ENCODE measurements around the gene LIPG. TPM values are rescaled to one million over a fixed set of nuclear protein-coding genes. Genes with fewer than 3 reads are reported as not detected.

The LIPG gene
- polyA plus RNA-seq, 4 donors, result 1.9 to 33.0 (median 17.8) TPM

DNA sequence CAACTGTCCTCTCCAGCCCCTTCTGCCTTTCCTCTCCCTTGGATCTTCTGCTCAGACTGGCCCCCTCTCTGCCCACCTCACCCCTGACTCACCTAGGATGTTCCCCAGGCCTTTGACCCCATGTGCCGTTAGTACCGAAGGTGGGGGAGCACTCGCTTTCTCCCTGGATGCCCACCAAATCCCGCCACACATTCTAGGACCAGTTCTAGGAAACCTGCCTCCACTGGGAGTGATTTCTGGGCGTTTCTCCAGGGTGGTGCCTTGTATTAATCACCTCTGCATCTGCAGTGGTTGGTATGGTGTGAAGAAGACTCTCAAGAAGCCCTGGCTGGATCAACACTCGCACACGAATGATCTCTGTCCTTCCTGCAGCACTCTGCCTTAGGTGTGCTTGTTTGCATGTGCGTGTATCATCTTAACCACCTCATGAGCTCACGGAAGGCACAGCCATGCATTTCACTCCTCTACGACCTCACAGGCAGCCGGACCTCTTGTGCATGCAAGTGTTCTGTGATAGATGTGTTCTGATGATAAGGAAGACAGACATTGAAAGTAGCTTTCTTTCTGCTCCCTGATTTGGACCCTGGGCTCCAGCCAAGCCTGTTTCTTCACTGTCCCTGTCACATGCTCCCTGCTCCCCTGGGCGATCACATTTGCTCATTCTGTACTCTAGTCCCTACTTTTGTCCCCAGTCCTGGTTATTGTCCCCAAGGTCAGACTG, 69.4 kb downstream of the LIPG start:
- Histone ChIP-seq H3K9me3 (ENCODE audit: control insufficient read depth in 2 of 2, insufficient read depth in 1 of 2, low read depth in 1 of 2, low read length in 1 of 2) (no peaks in the 10 kb centered on the region), H3K27me3 (ENCODE audit: control insufficient read depth in 3 of 3, insufficient read depth in 3 of 3, low read length in 3 of 3) (no peaks in the 10 kb centered on the region), H3K4me3 (ENCODE audit: low read depth in 1 of 3, low read length in 3 of 3) (no peak overlapping the region), H3K4me1 (ENCODE audit: control insufficient read depth in 3 of 3, insufficient read depth in 2 of 3, low read depth in 1 of 3, low read length in 2 of 3) (peaks cover 6 to 42% (median 12%) of the 10 kb centered on the region in 3 donors), H3K36me3 (ENCODE audit: control insufficient read depth in 3 of 3, insufficient read depth in 2 of 3, low read depth in 1 of 3, low read length in 3 of 3) (no peaks in the 10 kb centered on the region), H3K27ac (ENCODE audit: low read depth in 1 of 3, low read length in 2 of 3) (no peak overlapping the region)
- 81 to 87% (median 83%) methylated on average over 12 of the region's 12 CpGs for WGBS, 3 donors
- FAIRE-seq (no peak), DNase-seq (no peak)

DNA sequence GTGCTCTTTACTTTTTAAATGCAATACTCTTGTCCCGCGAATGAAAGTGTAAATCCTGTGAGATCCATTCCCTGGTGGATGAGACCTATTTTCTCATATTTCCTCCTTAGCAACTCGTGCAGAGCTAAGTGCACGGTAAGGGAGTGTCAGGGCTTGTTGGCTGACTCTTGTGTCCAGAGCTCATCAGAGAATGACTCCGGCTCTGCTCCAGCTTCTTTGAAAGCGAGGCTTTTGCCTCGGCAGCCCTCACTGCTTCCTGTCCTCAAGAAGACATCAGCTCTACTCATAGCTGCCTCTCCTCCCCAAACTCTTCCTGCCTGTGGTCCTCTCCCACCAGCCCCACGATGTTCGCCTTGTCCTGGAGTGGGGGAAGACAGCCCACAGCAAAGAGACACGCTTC, 70.7 kb downstream of the LIPG start:
- 59 to 81% (median 75%) methylated on average over 10 of the region's 10 CpGs for WGBS, 3 donors
- Histone ChIP-seq H3K9me3 (ENCODE audit: control insufficient read depth in 2 of 2, insufficient read depth in 1 of 2, low read depth in 1 of 2, low read length in 1 of 2) (peaks cover 0 to 3% of the 10 kb centered on the region in 2 donors), H3K4me1 (ENCODE audit: control insufficient read depth in 3 of 3, insufficient read depth in 2 of 3, low read depth in 1 of 3, low read length in 2 of 3) (peaks cover 6 to 35% (median 12%) of the 10 kb centered on the region in 3 donors), H3K27ac (ENCODE audit: low read depth in 1 of 3, low read length in 2 of 3) (no peak overlapping the region), H3K36me3 (ENCODE audit: control insufficient read depth in 3 of 3, insufficient read depth in 2 of 3, low read depth in 1 of 3, low read length in 3 of 3) (no peaks in the 10 kb centered on the region), H3K4me3 (ENCODE audit: low read depth in 1 of 3, low read length in 3 of 3) (no peak overlapping the region), H3K27me3 (ENCODE audit: control insufficient read depth in 3 of 3, insufficient read depth in 3 of 3, low read length in 3 of 3) (no peaks in the 10 kb centered on the region)
- DNase-seq (no peak), FAIRE-seq (no peak)

- Histone ChIP-seq H3K9me3 (ENCODE audit: control insufficient read depth in 2 of 2, insufficient read depth in 1 of 2, low read depth in 1 of 2, low read length in 1 of 2) (peaks cover 0 to 3% of the 10 kb centered on the region in 2 donors), H3K36me3 (ENCODE audit: control insufficient read depth in 3 of 3, insufficient read depth in 2 of 3, low read depth in 1 of 3, low read length in 3 of 3) (no peaks in the 10 kb centered on the region), H3K27ac (ENCODE audit: low read depth in 1 of 3, low read length in 2 of 3) (peak overlapping the region in 2 of 3 donors; percentile 32 to 73), H3K27me3 (ENCODE audit: control insufficient read depth in 3 of 3, insufficient read depth in 3 of 3, low read length in 3 of 3) (no peaks in the 10 kb centered on the region), H3K4me3 (ENCODE audit: low read depth in 1 of 3, low read length in 3 of 3) (no peak overlapping the region), H3K4me1 (ENCODE audit: control insufficient read depth in 3 of 3, insufficient read depth in 2 of 3, low read depth in 1 of 3, low read length in 2 of 3) (peaks cover 0 to 34% (median 2%) of the 10 kb centered on the region in 3 donors)
- WGBS, 3 donors, result 38 to 63% (median 43%) methylated on average over 4 of the region's 4 CpGs
- peak in 1 of 2 donors; percentile 81 for DNase-seq
- FAIRE-seq, result no peak
Measured at GRCh38 chr18:49638209-49638785, 76.4 kb downstream of the LIPG start.

GRCh38 chr18:49638891-49639557, 77.2 kb downstream of the LIPG start:
- no peaks in the 10 kb centered on the region for H3K27me3 ChIP-seq (ENCODE audit: control insufficient read depth in 3 of 3, insufficient read depth in 3 of 3, low read length in 3 of 3)
- no peak overlapping the region for H3K4me3 ChIP-seq (ENCODE audit: low read depth in 1 of 3, low read length in 3 of 3)
- no peaks in the 10 kb centered on the region for H3K36me3 ChIP-seq (ENCODE audit: control insufficient read depth in 3 of 3, insufficient read depth in 2 of 3, low read depth in 1 of 3, low read length in 3 of 3)
- DNase-seq (peak; percentile 66 to 90), FAIRE-seq (no peak)
- H3K27ac ChIP-seq (ENCODE audit: low read depth in 1 of 3, low read length in 2 of 3), result peak overlapping the region in 2 of 3 donors; percentile 32 to 73
- WGBS, 3 donors, result 41 to 76% (median 60%) methylated on average over 8 of the region's 8 CpGs
- H3K4me1 ChIP-seq (ENCODE audit: control insufficient read depth in 3 of 3, insufficient read depth in 2 of 3, low read depth in 1 of 3, low read length in 2 of 3), result peaks cover 0 to 34% (median 2%) of the 10 kb centered on the region in 3 donors
- peaks cover 0 to 3% of the 10 kb centered on the region in 2 donors for H3K9me3 ChIP-seq (ENCODE audit: control insufficient read depth in 2 of 2, insufficient read depth in 1 of 2, low read depth in 1 of 2, low read length in 1 of 2)

- Histone ChIP-seq H3K36me3 (ENCODE audit: control insufficient read depth in 3 of 3, insufficient read depth in 2 of 3, low read depth in 1 of 3, low read length in 3 of 3) (no peaks in the 10 kb centered on the region), H3K4me3 (ENCODE audit: low read depth in 1 of 3, low read length in 3 of 3) (no peak overlapping the region), H3K27me3 (ENCODE audit: control insufficient read depth in 3 of 3, insufficient read depth in 3 of 3, low read length in 3 of 3) (no peaks in the 10 kb centered on the region), H3K9me3 (ENCODE audit: control insufficient read depth in 2 of 2, insufficient read depth in 1 of 2, low read depth in 1 of 2, low read length in 1 of 2) (peaks cover 0 to 3% of the 10 kb centered on the region in 2 donors), H3K4me1 (ENCODE audit: control insufficient read depth in 3 of 3, insufficient read depth in 2 of 3, low read depth in 1 of 3, low read length in 2 of 3) (peaks cover 0 to 34% (median 2%) of the 10 kb centered on the region in 3 donors), H3K27ac (ENCODE audit: low read depth in 1 of 3, low read length in 2 of 3) (peak overlapping the region in 1 of 3 donors; percentile 15)
- FAIRE-seq, result no peak
- 76 to 82% (median 77%) methylated on average over 13 of the region's 13 CpGs for WGBS, 3 donors
- no peak for DNase-seq
Measured at GRCh38 chr18:49639643-49640391, 78.0 kb downstream of the LIPG start.

- DNase-seq (no peak), FAIRE-seq (no peak)
- peaks cover 0 to 3% of the 10 kb centered on the region in 2 donors for H3K9me3 ChIP-seq (ENCODE audit: control insufficient read depth in 2 of 2, insufficient read depth in 1 of 2, low read depth in 1 of 2, low read length in 1 of 2)
- no peak overlapping the region for H3K4me3 ChIP-seq (ENCODE audit: low read depth in 1 of 3, low read length in 3 of 3)
- peak overlapping the region in 1 of 3 donors; percentile 36 for H3K27ac ChIP-seq (ENCODE audit: low read depth in 1 of 3, low read length in 2 of 3)
- H3K36me3 ChIP-seq (ENCODE audit: control insufficient read depth in 3 of 3, insufficient read depth in 2 of 3, low read depth in 1 of 3, low read length in 3 of 3), result no peaks in the 10 kb centered on the region
- no peaks in the 10 kb centered on the region for H3K27me3 ChIP-seq (ENCODE audit: control insufficient read depth in 3 of 3, insufficient read depth in 3 of 3, low read length in 3 of 3)
- WGBS, 3 donors, result 46 to 66% (median 61%) methylated on average over 6 of the region's 6 CpGs
- peaks cover 0 to 35% (median 2%) of the 10 kb centered on the region in 3 donors for H3K4me1 ChIP-seq (ENCODE audit: control insufficient read depth in 3 of 3, insufficient read depth in 2 of 3, low read depth in 1 of 3, low read length in 2 of 3)
Measured at GRCh38 chr18:49640741-49641140, 78.9 kb downstream of the LIPG start.

DNA sequence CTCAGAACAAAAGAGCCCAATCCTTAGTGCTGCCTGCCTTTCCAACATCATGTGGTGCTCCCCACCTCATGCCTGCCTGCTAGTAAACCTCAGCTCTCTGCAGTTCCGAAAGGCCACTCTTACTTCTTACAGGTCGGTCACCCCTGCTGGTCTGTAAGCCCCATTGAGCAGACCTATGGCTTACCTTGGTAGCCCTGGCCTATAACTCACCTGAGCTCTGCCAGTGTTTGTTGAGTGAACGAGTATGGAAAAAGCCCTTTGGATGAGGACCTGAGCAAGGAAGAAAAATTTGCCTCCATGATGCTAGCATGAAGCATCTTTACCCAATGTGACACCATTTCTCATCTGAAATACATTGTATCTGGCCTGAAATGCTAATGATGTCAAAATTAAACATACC, 83.3 kb downstream of the LIPG start:
- Histone ChIP-seq H3K27me3 (ENCODE audit: control insufficient read depth in 3 of 3, insufficient read depth in 3 of 3, low read length in 3 of 3) (no peaks in the 10 kb centered on the region), H3K4me1 (ENCODE audit: control insufficient read depth in 3 of 3, insufficient read depth in 2 of 3, low read depth in 1 of 3, low read length in 2 of 3) (peaks cover 2 to 32% (median 6%) of the 10 kb centered on the region in 3 donors), H3K9me3 (ENCODE audit: control insufficient read depth in 2 of 2, insufficient read depth in 1 of 2, low read depth in 1 of 2, low read length in 1 of 2) (no peaks in the 10 kb centered on the region), H3K27ac (ENCODE audit: low read depth in 1 of 3, low read length in 2 of 3) (no peak overlapping the region), H3K36me3 (ENCODE audit: control insufficient read depth in 3 of 3, insufficient read depth in 2 of 3, low read depth in 1 of 3, low read length in 3 of 3) (no peaks in the 10 kb centered on the region), H3K4me3 (ENCODE audit: low read depth in 1 of 3, low read length in 3 of 3) (no peak overlapping the region)
- FAIRE-seq (no peak), DNase-seq (no peak)
- 89 to 94% (median 89%) methylated on average over 3 of the region's 3 CpGs for WGBS, 3 donors

DNA sequence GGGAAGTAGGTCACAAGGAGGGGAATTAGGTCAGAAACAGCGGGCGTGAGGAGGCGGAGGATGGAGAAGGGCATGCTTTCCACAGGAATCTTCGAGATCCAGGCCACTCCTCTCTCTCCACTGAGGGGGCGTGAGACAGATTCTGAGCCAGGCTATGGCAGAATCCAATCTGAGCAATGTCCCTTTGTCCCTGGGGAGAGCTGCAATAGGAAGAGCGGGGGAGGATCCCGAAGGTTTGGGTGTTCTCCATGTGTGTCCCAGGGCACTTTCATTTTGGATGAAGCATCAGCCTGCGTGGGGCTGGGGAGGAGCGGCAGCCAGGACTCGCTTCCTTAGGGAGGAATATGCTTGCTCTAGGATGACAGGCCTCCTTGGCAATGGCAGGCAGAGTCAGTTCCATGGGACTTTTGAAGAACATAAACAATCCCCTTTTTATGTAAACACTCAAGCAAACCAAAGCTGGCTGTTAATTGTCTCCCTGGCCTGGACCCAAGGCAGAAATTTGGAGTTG, 84.0 kb downstream of the LIPG start:
- FAIRE-seq (no peak), DNase-seq (no peak)
- Histone ChIP-seq H3K27me3 (ENCODE audit: control insufficient read depth in 3 of 3, insufficient read depth in 3 of 3, low read length in 3 of 3) (no peaks in the 10 kb centered on the region), H3K4me3 (ENCODE audit: low read depth in 1 of 3, low read length in 3 of 3) (no peak overlapping the region), H3K4me1 (ENCODE audit: control insufficient read depth in 3 of 3, insufficient read depth in 2 of 3, low read depth in 1 of 3, low read length in 2 of 3) (peaks cover 3 to 29% (median 6%) of the 10 kb centered on the region in 3 donors), H3K27ac (ENCODE audit: low read depth in 1 of 3, low read length in 2 of 3) (peak overlapping the region in 1 of 3 donors; percentile 22), H3K9me3 (ENCODE audit: control insufficient read depth in 2 of 2, insufficient read depth in 1 of 2, low read depth in 1 of 2, low read length in 1 of 2) (no peaks in the 10 kb centered on the region), H3K36me3 (ENCODE audit: control insufficient read depth in 3 of 3, insufficient read depth in 2 of 3, low read depth in 1 of 3, low read length in 3 of 3) (no peaks in the 10 kb centered on the region)
- 69 to 88% (median 87%) methylated on average over 10 of the region's 10 CpGs for WGBS, 3 donors

Measured in small intestine (tissue), 7 donors.